IMR-90 (cell line): ENCODE results near the gene RELT. TPM values are rescaled to one million over a fixed set of nuclear protein-coding genes. Genes with fewer than 3 reads are reported as not detected.

Experiments used
- ATAC-seq: fragments of 200-7000 bp; cut with Tn5 transposase; 2 replicates; pipeline ENCODE4 v1.9.1; 2020; ENCODE audit warnings: low read depth, mild to moderate bottlenecking, moderate library complexity
- BruUV-seq: library from RNA; stranded (reverse); fragments of 400-500 nt; replicated peaks from 2 replicates; lab custom pipeline; 2021; lab: Mats Ljungman, UMichigan
- CTCF ChIA-PET: fragments of 300-600 bp; formaldehyde crosslinking; extraction: SDS; loops from one replicate; lab custom pipeline; 2021; ENCODE audit warnings: antibody characterized with exemption; lab: Yijun Ruan, JAX
- POLR2A ChIA-PET: fragments of 300-600 bp; sonication (Branson Sonifier 250); formaldehyde crosslinking; loops from one replicate; lab custom pipeline; 2022; ENCODE audit warnings: antibody characterized with exemption; ENCODE audit not compliant: unreplicated experiment; lab: Charles Lee
- DNase-seq: peaks from one replicate; pipeline ENCODE4 v3.0.0; 2013
- H2AFZ ChIP-seq: replicated peaks from 2 replicates; pipeline ENCODE3; 2013; ENCODE audit warnings: low read length, mild to moderate bottlenecking; ENCODE audit not compliant: poor library complexity
- H2AK5ac ChIP-seq: 2 replicates; pipeline ENCODE4 v1.6.1; 2013; ENCODE audit warnings: low read depth, low read length, inconsistent platforms
- H2AK9ac ChIP-seq: replicated peaks from 2 replicates; pipeline ENCODE3; 2013; ENCODE audit warnings: mild to moderate bottlenecking, low read depth, low read length, moderate library complexity; ENCODE audit not compliant: poor library complexity
- H2BK120ac ChIP-seq: 2 replicates; pipeline ENCODE4 v1.6.1; 2013; ENCODE audit warnings: low read depth, low read length, inconsistent platforms
- H2BK15ac ChIP-seq: 3 replicates; pipeline ENCODE4 v1.6.1; 2013; ENCODE audit warnings: low read depth, low read length, inconsistent platforms
- H2BK20ac ChIP-seq: 2 replicates; pipeline ENCODE4 v1.6.1; 2013; ENCODE audit warnings: low read depth, mild to moderate bottlenecking, inconsistent platforms, low read length, moderate library complexity
- H2BK5ac ChIP-seq: 2 replicates; pipeline ENCODE4 v1.6.1; 2013; ENCODE audit warnings: mild to moderate bottlenecking, low read depth, low read length, inconsistent platforms; ENCODE audit not compliant: poor library complexity, severe bottlenecking
- H3K14ac ChIP-seq: replicated peaks from 2 replicates; pipeline ENCODE4 v1.6.1; 2013; ENCODE audit warnings: low read depth, low read length, inconsistent platforms
- H3K18ac ChIP-seq: 2 replicates; pipeline ENCODE4 v1.6.1; 2013; ENCODE audit warnings: low read depth, low read length, control low read depth
- H3K23ac ChIP-seq: 2 replicates; pipeline ENCODE4 v1.6.1; 2013; ENCODE audit warnings: low read depth, low read length, inconsistent platforms
- H3K27ac ChIP-seq: 2 replicates; pipeline ENCODE4 v1.5.1; 2013; ENCODE audit warnings: mild to moderate bottlenecking, control low read depth, low read length; ENCODE audit not compliant: insufficient read depth
- H3K27me3 ChIP-seq: 2 replicates; pipeline ENCODE4 v1.6.1; 2013; ENCODE audit warnings: low read length; ENCODE audit not compliant: control insufficient read depth, insufficient read depth
- H3K36me3 ChIP-seq: 2 replicates; pipeline ENCODE4 v1.6.1; 2013; ENCODE audit warnings: low read length, mixed read lengths; ENCODE audit not compliant: control insufficient read depth, insufficient read depth
- H3K4ac ChIP-seq: 2 replicates; pipeline ENCODE4 v1.6.1; 2013; ENCODE audit warnings: low read depth, low read length, inconsistent platforms
- H3K4me1 ChIP-seq: 2 replicates; pipeline ENCODE4 v1.6.1; 2013; ENCODE audit warnings: low read length, mixed read lengths; ENCODE audit not compliant: control insufficient read depth, insufficient read depth
- H3K4me2 ChIP-seq: 2 replicates; pipeline ENCODE4 v1.6.1; 2013; ENCODE audit warnings: low read depth, mild to moderate bottlenecking, control low read depth, low read length, moderate library complexity
- H3K4me3 ChIP-seq: 2 replicates; pipeline ENCODE4 v1.5.1; 2013; ENCODE audit warnings: low read depth, mild to moderate bottlenecking, control low read depth, low read length, moderate library complexity; ENCODE audit not compliant: insufficient read depth
- H3K56ac ChIP-seq: 2 replicates; pipeline ENCODE4 v1.6.1; 2013; ENCODE audit warnings: low read length, inconsistent platforms; ENCODE audit not compliant: insufficient read depth; ENCODE audit errors: extremely low read depth
- H3K79me1 ChIP-seq, 2 experiments: 2 replicates each; pipeline ENCODE4 v1.6.1; 2013; ENCODE audit warnings: low read length in 2 of 2, inconsistent platforms in 1 of 2, low read depth in 1 of 2
- H3K9ac ChIP-seq: 2 replicates; pipeline ENCODE4 v1.6.1; 2013; ENCODE audit warnings: low read depth, low read length, control low read depth
- H3K9me1 ChIP-seq: 2 replicates; pipeline ENCODE4 v1.6.1; 2013; ENCODE audit warnings: low read length, inconsistent platforms; ENCODE audit not compliant: insufficient read depth
- H3K9me3 ChIP-seq: 2 replicates; pipeline ENCODE4 v1.6.1; 2013; ENCODE audit warnings: low read length; ENCODE audit not compliant: control insufficient read depth, insufficient read depth
- H4K20me1 ChIP-seq: 2 replicates; pipeline ENCODE4 v1.6.1; 2013; ENCODE audit warnings: low read length, inconsistent platforms; ENCODE audit not compliant: insufficient read depth
- H4K5ac ChIP-seq: 2 replicates; pipeline ENCODE4 v1.6.1; 2013; ENCODE audit warnings: mild to moderate bottlenecking, low read depth, low read length, control low read depth
- H4K8ac ChIP-seq, 2 experiments: 2 replicates each; pipeline ENCODE4 v1.6.1; 2013; ENCODE audit warnings: low read depth in 2 of 2, low read length in 2 of 2, control low read depth in 1 of 2, inconsistent platforms in 1 of 2
- H4K91ac ChIP-seq: 2 replicates; pipeline ENCODE4 v1.6.1; 2013; ENCODE audit warnings: low read depth, low read length, inconsistent platforms; ENCODE audit not compliant: insufficient read depth
- WGBS, 2 experiments: methylation state at CpG; one replicate each; pipeline versions ENCODE4 v1.1.5 to v1.1.7; 2013; ENCODE audit warnings: missing lambda C conversion rate in 2 of 2; ENCODE audit not compliant: insufficient read length in 1 of 2; ENCODE audit errors: extremely low coverage in 2 of 2; 5-methylcytosine and 5-hydroxymethylcytosine counted together
- dilution Hi-C: fragments of 300-500 bp; cut with HindIII; formaldehyde crosslinking; loops from one replicate; pipeline ENCODE4 v1.14.3; 2018; ENCODE audit warnings: low sequenced_read_pairs; ENCODE audit not compliant: unreplicated experiment
- in situ Hi-C: fragments of 300-500 bp; cut with MboI; formaldehyde crosslinking; loops from 3 replicates; pipeline ENCODE4 v1.14.3; 2019; ENCODE audit warnings: low sequenced_read_pairs, inconsistent platforms, mixed read lengths
- intact Hi-C: fragments of 100-400 bp; cut with micrococcal nuclease; formaldehyde crosslinking; loops from 2 replicates; pipeline ENCODE4 v1.10.0; 2022
- polyA plus RNA-seq, 3 experiments: library from polyadenylated mRNA; depleted of rRNA; stranded (reverse); fragments of >200 nt; gene quantifications; 2 replicates each; pipeline ENCODE4 v1.2.3, GENCODE V29; 2012; ENCODE audit warnings: low replicate concordance in 1 of 3
- total RNA-seq: library from RNA; depleted of rRNA; stranded (reverse); fragments of >200 nt; gene quantifications from 2 replicates; pipeline ENCODE4 v1.2.3, GENCODE V29; 2012
- TF ChIP-seq, protein P1 (sequence below): fragments of 150-350 bp; IDR thresholded peaks from 2 replicates; pipeline ENCODE4 v1.6.1; 2017; ENCODE audit warnings: mild to moderate bottlenecking, antibody characterized with exemption, low read length, low read depth

Gene RELT
- total and polyA plus RNA-seq, 2 of the 4 experiments (the other 2 are of a cell fraction) = 2.3 to 5.3 TPM

DNA sequence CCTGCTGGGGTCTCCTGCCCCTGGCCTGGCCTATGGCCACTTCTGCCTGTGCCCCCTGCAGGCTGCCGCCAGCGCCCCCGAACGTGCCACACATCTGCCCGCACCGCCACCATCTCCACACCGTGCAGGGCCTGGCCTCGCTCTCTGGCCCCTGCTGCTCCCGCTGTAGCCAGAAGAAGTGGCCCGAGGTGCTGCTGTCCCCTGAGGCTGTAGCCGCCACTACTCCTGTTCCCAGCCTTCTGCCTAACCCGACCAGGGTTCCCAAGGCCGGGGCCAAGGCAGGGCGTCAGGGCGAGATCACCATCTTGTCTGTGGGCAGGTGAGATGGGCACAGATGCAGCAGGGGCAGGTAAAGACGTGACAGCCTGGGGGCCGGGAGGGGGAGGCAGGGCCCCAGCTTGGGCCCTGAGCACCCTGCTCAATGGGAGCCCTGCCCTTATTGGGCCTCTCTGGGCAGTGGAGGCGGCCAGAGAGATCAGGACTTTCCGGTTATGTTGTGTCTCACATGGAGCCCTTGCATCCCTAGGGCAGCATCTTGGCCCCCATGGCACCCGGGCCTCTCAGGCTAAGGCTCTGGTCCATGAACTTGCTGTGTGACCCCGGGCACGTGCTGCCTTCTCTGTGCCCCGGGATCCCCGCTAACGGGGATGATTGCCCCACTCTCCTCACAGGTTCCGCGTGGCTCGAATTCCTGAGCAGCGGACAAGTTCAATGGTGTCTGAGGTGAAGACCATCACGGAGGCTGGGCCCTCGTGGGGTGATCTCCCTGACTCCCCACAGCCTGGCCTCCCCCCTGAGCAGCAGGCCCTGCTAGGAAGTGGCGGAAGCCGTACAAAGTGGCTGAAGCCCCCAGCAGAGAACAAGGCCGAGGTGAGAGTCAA lies 18.5 kb downstream of the RELT start:
- TF ChIP-seq, protein P1, sequence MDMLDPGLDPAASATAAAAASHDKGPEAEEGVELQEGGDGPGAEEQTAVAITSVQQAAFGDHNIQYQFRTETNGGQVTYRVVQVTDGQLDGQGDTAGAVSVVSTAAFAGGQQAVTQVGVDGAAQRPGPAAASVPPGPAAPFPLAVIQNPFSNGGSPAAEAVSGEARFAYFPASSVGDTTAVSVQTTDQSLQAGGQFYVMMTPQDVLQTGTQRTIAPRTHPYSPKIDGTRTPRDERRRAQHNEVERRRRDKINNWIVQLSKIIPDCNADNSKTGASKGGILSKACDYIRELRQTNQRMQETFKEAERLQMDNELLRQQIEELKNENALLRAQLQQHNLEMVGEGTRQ = no peak
- no peak overlapping the region for H3K27ac ChIP-seq
- no peaks in the 10 kb centered on the region for H3K27me3 ChIP-seq
- ATAC-seq (no peak), DNase-seq (no peak)
- no peak overlapping the region for H2BK20ac ChIP-seq
- POLR2A ChIA-PET = no interaction called here
- dilution Hi-C loops = no loop called here
- no peak overlapping the region for H3K9ac ChIP-seq
- H4K20me1 ChIP-seq = peaks cover 8% of the 10 kb centered on the region
- no peak overlapping the region for H2BK5ac ChIP-seq
- H3K18ac ChIP-seq = no peak overlapping the region
- in situ Hi-C loops = no loop called here
- intact Hi-C loops = no loop called here
- no peak overlapping the region for H2AK5ac ChIP-seq
- no peak overlapping the region for H3K4ac ChIP-seq
- peaks cover 6% of the 10 kb centered on the region; the same call in 1 of the 2 replicates for H3K4me1 ChIP-seq
- peaks cover 0 to 10% of the 10 kb centered on the region in 2 experiments; a peak in 1 of 4 replicates for H3K79me1 ChIP-seq
- H3K14ac ChIP-seq = no peak overlapping the region
- no peak overlapping the region for H2BK15ac ChIP-seq
- BruUV-seq = no TSS peak
- CTCF ChIA-PET = interaction anchor here (2.9 kb wide), 1 partner anchor 43 kb away, joined by 16 read pairs; no protein-coding TSS in a partner anchor
- no peak overlapping the region for H3K4me2 ChIP-seq
- H3K9me1 ChIP-seq = no peaks in the 10 kb centered on the region; the same call in 1 of the 2 replicates
- no peaks in the 10 kb centered on the region for H3K9me3 ChIP-seq
- WGBS, 2 experiments = 95% methylated on average over 18 of the region's 34 CpGs; no CpG with 5 or more reads in 1 of the 2 experiments
- peaks cover 4% of the 10 kb centered on the region; the same call in 1 of the 2 replicates for H3K36me3 ChIP-seq
- H3K4me3 ChIP-seq = no peak overlapping the region
- no peak overlapping the region for H2AFZ ChIP-seq
- H4K5ac ChIP-seq = no peak overlapping the region
- H3K56ac ChIP-seq = no peak overlapping the region
- H2BK120ac ChIP-seq = no peak overlapping the region
- no peak overlapping the region for H3K23ac ChIP-seq
- H4K8ac ChIP-seq = no peak overlapping the region
- H4K91ac ChIP-seq = no peak overlapping the region
- H2AK9ac ChIP-seq = no peak overlapping the region
